AG09309 (cell line): ENCODE results near the gene SLC2A6.
"Not testable (repeated sequence)": the region's sequence is repeated elsewhere in the genome, so short reads cannot be mapped to it uniquely, and the experiment has no call there.

ENCODE experiments used
- DNase-seq: peaks from one replicate; pipeline ENCODE4 v3.0.0-alpha.2; 2010; ENCODE audit warnings: low read depth
- H3K4me3 ChIP-seq: 2 replicates; pipeline ENCODE4 v1.5.1; 2011; ENCODE audit warnings: mild to moderate bottlenecking, low read depth, low read length, moderate library complexity; ENCODE audit not compliant: control insufficient read depth
- TF ChIP-seq, protein P1 (sequence below): IDR thresholded peaks from 2 replicates; pipeline ENCODE4 v1.5.1; 2011; ENCODE audit warnings: mild to moderate bottlenecking, low read depth, low read length, inconsistent platforms; ENCODE audit not compliant: insufficient read depth, control insufficient read depth; ENCODE audit errors: missing control alignments

SLC2A6 gene

DNA sequence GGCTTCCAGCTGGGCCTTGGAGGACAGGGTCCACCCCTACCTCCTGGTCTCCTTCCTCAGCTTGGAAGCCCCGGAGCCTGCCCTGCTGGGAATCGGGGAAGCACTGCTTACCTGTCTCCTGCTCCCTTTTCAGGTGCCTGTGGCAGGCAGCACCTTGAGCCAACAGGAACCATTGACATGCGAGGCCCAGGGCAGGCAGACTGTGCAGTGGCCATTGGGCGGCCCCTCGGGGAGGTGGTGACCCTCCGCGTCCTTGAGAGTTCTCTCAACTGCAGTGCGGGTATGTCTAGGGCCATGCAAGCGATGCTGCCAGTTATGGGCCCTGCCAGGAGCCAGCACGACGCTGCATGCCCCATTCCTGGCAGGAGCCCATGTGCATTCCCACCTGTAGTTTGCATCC is 23.0 kb downstream of the SLC2A6 start:
- DNase-seq: no peak
- no peak overlapping the region for H3K4me3 ChIP-seq
- TF ChIP-seq, protein P1, sequence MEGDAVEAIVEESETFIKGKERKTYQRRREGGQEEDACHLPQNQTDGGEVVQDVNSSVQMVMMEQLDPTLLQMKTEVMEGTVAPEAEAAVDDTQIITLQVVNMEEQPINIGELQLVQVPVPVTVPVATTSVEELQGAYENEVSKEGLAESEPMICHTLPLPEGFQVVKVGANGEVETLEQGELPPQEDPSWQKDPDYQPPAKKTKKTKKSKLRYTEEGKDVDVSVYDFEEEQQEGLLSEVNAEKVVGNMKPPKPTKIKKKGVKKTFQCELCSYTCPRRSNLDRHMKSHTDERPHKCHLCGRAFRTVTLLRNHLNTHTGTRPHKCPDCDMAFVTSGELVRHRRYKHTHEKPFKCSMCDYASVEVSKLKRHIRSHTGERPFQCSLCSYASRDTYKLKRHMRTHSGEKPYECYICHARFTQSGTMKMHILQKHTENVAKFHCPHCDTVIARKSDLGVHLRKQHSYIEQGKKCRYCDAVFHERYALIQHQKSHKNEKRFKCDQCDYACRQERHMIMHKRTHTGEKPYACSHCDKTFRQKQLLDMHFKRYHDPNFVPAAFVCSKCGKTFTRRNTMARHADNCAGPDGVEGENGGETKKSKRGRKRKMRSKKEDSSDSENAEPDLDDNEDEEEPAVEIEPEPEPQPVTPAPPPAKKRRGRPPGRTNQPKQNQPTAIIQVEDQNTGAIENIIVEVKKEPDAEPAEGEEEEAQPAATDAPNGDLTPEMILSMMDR: no peak

DNA sequence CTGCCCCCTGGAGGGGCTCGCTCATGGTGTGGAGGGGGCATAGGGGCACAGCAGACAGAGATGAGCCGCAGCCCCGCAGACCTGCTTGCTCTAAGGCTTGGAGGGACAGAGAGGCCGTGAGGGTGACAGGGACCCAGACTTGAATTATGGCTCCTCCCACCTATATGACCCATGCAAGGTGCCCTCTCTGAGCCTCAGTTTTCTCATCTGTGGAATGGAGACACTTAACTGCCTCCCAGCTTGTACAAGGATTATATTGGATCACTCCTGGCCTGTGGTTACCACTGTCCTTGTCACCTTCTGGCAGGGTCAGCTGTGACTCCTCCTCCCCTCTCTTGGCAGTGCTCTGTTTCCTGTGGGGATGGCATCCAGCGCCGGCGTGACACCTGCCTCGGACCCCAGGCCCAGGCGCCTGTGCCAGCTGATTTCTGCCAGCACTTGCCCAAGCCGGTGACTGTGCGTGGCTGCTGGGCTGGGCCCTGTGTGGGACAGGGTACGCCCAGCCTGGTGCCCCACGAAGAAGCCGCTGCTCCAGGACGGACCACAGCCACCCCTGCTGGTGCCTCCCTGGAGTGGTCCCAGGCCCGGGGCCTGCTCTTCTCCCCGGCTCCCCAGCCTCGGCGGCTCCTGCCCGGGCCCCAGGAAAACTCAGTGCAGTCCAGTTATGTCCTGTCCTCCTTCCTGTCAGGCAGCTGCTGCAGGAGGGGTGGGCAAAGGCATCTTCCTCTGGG is 23.8 kb downstream of the SLC2A6 start:
- H3K4me3 ChIP-seq: no peak overlapping the region
- TF ChIP-seq, protein P1: no peak
- DNase-seq: no peak

DNA sequence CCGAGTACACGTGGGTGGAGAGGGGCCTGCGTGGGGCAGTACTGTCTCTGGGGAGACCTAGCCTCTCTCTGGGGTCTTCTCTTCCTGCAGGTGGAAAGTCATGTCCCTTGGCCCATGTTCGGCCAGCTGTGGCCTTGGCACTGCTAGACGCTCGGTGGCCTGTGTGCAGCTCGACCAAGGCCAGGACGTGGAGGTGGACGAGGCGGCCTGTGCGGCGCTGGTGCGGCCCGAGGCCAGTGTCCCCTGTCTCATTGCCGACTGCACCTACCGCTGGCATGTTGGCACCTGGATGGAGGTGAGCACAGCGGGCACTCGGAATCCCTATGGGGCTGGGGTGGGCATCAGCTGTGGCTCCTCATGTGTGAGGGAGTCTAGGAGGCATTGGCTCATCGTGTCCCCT is 24.6 kb downstream of the SLC2A6 start:
- no peak for DNase-seq
- TF ChIP-seq, protein P1: no peak
- H3K4me3 ChIP-seq: no peak overlapping the region

DNA sequence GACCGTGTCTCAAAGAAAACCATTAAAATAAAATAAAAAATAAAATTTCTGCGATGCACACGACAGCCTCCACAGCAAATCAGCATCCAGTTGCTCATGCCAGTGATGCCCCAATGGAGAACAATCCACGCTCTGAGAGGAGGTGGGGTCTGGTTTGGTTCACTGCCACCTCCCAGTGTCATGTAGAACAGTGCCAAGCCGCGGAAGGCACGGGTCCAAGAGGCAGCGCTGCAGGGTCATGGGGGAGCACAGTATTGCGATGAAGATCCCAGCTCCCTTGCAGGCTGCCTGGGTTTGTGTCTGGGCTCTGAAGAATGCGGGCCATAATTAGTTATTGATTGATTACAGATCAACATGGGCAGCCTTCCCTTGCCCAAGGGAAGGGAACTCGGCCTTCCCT is 25.2 kb downstream of the SLC2A6 start:
- H3K4me3 ChIP-seq: no peak overlapping the region
- TF ChIP-seq, protein P1: no peak
- DNase-seq: no peak

DNA sequence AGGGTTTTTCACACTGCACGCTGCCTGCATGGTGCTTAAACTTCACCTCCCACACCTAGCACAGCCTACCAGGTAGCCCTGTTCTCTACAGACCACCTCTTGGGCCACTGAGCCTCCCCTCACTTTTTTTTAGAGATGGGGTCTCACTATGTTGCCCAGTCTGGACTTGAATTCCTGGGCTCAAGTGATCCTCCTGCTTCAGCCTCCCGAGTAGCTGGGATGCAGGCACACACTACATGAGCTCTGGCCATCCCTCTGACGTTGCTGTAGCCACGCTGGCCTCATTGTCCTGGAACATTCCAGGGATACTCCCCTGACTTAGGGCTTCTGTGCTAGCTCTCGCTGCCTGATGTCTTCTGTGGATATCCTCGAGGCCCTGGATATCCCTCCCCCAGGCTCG is 26.3 kb downstream of the SLC2A6 start:
- TF ChIP-seq, protein P1: no peak
- DNase-seq: no peak
- H3K4me3 ChIP-seq: no peak overlapping the region

DNA sequence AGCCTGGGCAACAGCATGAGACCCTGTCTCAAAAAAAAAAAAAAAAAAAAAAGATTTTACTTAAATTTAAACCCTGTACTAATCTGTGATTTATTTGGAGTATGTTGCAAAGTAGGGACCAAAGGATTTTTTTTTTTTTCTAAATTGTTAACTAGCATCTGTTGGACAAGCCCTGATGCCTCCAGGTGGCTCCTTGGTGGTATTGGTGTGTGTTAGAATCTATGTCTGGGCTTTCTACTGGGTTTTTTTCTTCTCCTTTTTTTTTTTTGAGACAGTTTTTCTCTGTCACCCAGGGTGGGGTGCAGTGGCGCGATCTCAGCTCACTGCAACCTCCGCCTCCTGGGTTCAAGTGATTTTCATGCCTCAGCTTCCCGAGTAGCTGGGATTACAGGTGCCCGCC is 27.0 kb downstream of the SLC2A6 start:
- H3K4me3 ChIP-seq, DNase-seq: not testable (repeated sequence)

DNA sequence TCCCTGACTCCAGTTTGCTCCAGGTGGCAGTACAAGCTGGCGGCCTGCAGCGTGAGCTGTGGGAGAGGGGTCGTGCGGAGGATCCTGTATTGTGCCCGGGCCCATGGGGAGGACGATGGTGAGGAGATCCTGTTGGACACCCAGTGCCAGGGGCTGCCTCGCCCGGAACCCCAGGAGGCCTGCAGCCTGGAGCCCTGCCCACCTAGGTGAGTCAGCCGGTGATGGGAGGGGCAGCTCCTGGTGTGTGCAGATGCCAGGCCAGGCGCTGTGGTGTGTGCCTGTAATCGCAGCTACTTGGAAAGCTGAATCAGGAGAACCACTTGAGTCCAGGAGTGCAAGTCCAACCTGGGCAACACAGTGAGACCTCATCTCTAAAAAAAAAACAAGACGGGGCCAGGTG is 29.1 kb downstream of the SLC2A6 start:
- no peak for DNase-seq
- TF ChIP-seq, protein P1: no peak
- H3K4me3 ChIP-seq: no peak overlapping the region
